HG03097 (cell line): Measurements from ENCODE around the gene FBXO42.
"Not testable (repeated sequence)": the region's sequence is repeated elsewhere in the genome, so short reads cannot be mapped to it uniquely, and the experiment has no call there.

Source experiments
- ATAC-seq: cut with Tn5 transposase; IDR thresholded peaks from one replicate; pipeline ENCODE4 v1.9.1; 2021; ENCODE audit not compliant: unreplicated experiment, low FRiP score

Gene FBXO42

DNA sequence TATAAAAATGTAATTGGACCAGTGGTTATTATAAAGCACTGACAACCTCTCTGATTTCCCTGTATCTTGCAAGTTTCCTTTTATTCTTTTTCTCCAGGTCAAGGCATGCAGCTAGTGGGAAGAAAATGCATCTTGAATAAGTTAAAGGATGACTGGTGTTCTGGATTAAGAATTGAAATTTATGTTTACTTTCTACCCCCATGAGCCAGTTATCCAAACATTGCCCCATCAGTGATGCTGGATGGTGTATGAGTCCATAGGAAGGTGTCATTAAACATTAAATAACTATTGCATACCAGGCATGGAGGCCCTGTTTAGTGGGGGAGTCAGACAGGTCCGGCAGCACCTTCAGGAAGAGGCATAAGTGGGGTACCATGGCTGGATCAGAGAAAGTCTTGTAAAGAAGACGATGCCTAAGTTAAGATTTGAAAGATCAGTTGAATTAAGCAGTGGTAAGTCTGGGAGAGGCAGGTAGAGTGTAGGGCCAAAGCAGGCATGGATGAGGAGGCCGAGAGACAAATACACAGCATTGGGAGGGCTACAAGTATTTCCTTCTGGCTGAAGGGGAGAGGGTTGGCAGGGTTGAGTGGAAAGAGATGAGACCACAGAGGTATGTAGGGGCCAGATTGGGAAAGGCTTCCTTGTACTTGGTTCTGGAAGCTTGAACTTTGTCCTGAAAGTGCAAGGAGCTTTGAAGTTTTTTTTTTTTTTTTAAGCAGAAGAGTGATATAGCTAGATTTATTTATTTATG is 20.4 kb upstream of the FBXO42 start:
- ATAC-seq, result no peak

DNA sequence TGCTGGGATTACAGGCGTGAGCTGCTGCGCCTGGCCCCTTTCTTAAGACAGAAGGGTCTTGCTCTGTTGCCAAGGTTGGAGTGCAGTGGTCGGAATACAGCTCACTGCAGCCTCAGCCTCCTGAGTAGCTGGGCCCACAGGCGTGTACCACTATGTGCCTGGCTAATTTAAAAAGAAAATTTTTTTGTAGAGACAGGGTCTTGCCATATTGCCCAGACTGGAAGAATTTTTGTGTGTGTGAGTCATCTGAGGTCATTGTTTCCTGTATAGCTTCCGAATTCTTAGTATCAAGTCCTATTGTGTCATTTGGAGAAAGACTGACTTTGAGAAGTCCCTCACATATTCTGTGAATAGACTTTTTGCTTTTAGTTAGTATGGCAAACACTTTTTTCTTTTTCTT is 19.4 kb upstream of the FBXO42 start:
- ATAC-seq, result no peak

DNA sequence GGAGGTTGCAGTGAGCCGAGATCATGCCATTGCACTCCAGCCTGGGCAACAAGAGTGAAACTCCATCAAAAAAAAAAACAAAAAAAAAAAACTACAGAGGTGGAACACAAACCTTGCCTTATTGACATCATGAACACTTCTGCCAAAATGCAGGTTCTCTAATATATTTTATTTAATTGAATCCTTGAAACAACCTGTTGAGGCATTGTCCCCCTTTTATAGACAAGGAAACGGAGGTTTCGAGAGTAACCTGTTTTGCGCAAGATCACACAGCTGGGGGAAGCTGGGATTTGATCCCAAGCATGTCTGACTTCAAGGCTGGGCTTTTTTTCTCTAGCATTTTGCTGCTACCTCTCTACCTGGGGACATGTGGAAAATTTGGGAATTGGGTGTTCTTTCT is 17.5 kb upstream of the FBXO42 start:
- no peak for ATAC-seq

DNA sequence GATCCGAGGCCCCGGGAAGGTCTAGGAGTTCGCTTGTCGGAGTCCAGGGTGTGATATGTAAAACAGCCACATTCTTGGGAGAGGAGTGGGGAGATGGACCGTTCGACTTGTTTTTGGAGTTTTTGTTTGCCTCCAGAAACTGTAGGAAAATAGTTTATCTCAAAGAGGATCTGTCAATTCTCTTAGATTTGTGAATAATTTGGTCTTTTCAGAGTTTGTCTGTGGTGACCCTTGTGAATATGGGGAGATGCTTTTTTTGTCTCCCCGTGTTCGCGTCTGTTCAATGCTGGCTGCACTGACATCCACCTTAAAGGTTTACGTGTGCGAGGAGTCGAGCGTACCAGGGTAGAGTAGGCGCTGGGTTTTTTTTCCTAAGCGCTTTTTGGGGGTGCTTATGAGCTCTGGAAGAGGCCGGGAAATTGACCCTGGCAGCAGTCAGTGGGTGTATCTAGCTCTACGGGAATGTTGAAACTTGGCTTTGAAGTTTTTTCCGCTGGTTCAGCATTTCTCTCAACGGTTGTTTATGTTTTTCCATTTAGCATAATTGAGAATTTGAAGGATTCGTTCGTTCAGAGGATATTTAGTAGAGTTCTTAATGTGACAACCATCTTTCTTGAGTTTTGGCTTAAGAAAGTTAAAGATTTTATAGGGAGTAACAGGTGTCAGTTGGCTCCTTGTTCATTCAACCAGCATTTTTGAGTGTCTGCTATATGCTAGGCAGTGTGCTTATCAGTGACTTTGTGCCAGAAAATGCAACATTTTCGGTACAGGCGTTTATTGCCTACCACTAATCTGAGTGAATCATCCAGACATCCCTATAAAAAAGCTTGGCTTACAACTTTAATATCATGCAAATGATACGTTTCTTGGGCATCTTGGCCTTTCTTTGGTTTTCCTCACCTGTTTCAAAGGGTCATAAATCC is 15.9 kb upstream of the FBXO42 start:
- ATAC-seq, result no peak

DNA sequence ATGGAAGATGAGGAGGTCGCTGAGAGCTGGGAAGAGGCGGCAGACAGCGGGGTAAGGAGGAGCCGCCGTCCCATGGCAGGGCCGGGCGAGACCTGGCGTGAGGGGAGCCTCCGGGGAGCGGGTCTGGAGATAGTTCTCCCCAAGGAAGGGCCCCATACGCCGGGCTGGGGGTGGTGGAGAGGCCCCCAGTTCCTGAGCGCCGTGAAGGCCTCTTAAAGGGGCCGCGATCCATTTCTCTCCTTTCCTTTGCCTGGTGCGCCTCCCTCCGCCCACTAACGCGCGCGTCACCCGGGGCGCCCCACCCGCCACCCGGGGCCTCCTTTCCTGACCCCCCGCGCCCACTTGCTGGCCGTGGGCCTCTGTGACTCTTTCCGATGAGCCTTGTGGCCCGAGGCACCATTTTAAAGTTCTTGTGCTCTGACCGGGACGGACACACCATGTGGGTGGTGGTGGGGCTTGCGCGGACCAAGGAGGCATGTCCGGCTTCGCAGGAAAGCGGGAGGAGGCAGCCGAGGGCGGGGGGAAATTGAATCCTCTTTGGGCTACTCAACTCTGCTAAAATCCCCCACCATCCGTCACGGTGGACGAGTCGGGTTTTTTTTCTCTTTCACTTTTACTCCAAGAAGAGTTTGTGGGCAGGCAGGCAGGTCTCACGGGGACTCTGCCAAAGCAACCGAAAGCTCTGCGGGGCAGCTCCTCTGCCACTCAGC is 15.1 kb upstream of the FBXO42 start:
- peak; percentile 52 for ATAC-seq

DNA sequence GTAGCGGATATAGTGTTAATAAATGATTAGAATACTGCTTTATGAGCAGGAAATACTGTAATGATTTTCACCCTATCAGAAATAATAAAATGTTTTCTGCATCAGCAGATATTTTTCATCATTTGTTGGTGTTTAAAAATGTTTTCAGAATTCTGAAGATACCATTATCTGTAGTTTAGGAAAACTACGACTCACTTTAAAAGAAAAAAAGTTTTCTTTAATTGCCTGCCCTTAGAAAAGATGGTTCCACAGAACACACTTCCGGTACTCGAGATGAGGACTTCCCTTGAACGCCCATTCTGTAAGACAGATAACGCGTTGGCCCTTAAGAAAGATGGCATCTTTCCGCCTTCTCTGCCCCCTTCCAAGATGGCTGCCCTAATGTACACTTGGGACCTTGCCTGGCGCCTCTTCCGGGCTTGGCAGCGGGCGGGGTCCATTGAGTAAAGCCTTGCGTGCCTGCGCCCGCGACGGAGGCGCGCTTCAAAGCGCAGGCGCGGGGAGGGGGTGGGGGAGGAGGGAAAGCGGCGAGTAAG is 14.5 kb upstream of the FBXO42 start, which contains the start of gene SZRD1:
SZRD1 (plus strand) TSS at position 521 of the 536 bp plus-strand sequence. CDS start 16 bp downstream, outside the sequence.
- peak; percentile 86 for ATAC-seq

DNA sequence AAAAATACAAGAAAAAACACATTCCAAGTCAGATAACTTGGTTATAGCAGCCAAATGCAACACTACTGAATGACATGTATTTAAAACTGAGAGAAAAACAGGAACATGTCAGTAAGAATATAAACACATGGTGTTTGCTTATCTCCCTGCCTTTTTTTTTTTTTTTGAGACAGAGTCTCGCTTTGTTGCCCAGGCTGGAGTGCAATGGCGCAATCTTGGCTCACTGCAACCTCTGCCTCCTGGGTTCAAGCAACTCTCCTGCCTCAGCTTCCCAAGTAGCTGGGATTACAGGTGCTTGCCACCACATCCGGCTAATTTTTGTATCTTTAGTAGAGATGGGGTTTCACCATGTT is 12.8 kb upstream of the FBXO42 start:
- ATAC-seq, result not testable (repeated sequence)

DNA sequence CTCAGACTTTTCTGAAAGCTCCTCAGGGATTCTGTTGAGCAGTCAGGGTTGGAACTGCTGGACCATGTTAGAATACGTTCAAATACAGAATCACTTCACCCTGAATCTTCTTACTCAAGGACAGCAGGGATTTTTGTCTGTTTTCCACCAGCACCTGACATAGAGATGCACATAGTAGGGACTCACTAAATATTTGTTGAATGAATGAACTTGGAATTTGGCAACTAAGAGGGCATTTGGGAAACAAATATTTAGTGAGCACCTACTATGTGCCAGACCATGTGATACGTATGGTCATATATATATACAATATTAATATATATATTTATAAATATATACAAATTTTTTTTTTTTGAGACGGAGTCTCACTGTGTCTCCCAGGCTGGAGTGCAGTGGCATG is 4.6 kb upstream of the FBXO42 start:
- no peak for ATAC-seq

DNA sequence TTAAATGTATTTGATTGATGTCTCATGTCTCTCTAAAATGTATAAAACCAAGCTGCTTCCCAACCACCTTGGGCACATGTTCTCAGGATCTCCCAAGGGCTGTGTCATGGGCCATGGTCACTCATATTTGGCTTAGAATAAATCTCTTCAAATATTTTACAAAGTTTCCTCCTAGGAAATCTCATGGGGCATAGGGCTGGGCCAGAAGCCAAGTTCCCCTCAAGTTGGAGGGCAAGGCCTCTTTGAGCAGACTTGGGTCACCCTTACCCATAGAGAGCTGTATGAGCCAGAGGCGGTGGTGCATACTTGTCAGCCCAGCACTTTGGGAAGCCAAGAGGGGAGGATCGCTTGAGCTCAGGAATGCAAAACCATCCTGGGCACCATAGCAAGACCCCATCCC is 2.3 kb upstream of the FBXO42 start:
- no peak for ATAC-seq

DNA sequence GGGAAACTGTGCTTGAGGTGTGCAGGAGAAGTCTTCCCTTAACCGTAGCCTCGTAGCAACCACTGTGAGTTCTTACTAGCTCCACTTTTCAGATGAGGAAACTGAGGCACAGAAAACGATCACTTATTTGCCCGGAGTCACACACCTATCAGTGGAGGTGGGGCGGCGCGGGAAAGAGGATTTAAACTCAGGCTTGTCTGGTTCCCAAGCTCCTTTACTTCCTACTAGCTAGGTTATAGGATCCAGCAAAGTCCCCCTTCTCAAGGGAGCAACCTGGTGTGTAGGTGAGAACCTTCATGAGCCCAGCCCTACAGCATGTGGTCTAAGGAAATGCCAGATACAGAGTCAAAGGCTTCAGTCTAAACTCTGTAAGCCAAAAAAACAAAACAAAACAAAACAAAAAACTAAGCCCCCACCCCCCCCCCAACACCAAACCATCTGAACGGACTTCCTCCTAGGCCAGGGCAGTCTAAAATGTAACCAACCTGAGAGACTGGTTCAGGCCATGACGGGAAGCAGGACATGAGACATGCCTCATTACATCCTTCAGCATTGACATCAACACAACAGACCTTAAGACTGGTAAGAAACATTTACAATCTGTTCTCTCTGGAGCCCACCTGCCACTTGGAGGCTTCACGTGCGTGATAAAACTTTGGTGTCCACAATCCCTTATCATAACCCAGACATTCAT is 709 bp upstream of the FBXO42 start:
- ATAC-seq, result no peak

DNA sequence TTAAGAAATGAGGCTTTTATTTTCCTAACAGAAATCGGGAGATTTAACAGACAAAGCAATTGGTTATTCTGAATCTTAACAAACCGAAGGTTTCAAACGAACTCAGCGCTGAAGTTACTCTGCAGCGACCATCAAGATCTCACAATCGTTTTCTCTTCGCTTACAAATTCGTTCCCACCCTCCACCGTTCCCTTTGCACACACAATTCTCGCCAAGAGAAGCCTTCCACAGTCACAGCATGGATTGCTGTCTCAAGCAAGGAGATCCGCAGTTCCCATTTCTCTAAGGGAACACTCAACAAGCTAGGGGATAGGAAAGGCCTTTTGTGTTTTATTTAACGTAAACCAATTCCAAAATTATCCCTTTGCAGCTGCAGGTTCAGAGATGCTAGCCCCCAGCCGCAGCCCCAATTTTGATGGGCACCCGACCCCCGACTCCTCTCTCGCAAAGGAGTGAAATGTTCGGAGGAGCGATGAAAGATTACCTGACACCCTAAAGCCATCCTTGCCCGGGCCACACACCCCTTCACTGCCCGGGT is 755 bp downstream of the FBXO42 start:
- no peak for ATAC-seq

DNA sequence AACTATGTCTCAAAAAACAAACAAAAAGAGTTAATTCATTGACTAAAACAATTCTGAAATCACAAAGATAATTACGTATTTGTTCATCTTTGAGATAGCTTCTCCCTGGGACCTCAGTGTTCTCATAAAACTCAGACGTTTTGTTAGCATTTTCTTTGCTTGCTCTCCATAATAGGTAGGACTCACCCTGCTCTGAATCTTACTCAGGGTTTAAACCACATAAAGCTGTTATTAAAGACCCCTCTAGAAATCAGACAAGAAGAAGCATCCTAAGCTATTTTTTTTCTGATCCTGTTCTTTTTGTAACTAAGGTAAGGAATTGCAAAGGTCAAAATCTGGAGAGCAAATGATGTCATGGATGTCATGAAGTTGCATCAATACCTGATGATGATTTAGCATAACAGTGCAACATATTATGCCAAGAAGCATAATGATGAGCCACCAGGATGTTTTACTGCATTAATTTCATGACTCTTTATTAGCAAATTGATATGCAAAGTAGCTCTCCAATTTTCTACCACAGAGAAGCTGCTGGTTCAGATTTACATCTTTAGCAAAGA is 2.4 kb downstream of the FBXO42 start:
- no peak for ATAC-seq

DNA sequence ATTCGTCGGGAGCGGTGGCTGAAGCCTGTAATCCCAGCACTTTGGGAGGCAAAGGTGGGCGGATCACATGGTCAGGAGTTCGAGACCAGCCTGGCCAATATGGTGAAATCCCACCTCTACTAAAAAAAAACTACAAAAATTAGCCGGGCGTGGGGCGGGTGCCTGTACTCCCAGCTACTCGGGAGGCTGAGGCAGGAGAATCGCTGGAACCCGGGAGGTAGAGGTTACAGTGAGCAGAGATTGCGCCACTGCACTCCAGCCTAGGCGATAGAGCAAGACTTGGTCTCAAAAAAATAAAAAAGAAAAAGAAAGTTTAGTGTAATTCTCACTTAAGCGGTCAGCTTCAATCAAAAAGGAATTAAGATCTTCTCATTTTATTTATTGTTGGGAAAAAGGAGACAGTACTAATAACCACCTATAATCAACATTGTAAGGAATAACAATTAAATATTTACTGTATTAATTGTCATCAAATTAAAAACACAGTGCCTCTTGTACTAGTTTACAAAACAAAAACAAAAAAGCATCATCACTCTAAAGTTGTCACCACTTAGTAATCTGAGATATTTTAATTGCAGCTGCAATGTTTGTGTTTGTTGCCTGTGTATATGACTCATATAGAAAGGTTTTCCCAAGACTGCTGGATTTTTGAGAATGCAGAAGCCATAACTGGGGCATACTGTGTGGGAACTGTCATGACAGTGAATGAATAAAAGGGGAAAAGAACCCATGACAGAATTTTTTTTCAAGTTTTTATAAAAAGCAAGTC is 3.7 kb downstream of the FBXO42 start:
- ATAC-seq, result no peak

DNA sequence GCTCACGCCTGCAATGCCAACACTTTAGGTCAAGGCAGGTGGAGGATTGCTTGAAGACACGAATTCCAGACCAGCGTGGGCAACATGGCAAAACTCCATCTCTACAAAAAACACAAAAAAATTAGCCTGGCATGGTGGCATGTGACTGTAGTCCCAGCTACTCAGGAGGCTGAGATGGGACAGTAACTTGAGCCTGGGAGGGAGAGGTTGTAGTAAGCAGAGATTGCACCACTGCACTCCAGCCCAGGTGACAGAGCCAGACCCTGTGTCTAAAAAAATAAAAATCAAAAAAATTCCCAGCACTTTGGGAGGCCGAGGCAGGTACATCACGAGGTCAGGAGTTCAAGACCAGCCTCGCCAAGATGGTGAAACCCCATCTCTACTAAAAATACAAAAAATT is 9.0 kb downstream of the FBXO42 start:
- ATAC-seq, result not testable (repeated sequence)

DNA sequence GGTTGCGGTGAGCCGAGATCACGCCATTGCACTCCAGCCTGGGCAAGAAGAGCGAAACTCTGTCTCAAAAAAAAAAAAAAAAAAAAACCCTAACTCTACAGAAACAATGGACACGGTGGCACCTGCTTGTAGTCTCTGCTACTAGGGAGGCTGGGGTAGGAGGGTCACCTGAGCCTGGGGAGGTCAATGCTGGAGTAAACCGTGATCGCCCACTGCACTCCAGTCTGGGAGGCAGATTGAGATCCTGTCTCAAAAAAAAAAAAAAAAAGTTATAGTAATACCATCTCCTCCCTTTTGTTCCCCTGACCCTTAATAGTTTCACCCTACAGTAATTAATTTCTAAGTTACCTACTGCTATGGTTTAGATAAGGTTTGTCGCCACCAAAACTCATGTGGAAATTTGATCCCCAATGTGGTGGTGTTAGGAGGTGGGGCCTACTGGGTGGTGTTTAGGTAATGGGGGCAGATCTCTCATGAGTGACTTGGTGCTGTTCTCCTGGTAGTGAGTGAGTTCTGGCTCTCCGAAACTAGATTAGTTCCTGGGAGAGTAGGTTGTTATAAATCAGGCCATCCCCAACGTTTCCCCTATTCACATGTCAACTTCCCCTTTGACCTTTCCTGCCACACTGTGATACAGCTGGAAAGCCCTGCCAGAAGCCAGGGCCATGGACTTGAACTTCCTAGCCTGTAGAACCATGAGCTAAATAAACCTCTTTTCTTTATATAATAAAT is 9.8 kb downstream of the FBXO42 start:
- no peak for ATAC-seq

DNA sequence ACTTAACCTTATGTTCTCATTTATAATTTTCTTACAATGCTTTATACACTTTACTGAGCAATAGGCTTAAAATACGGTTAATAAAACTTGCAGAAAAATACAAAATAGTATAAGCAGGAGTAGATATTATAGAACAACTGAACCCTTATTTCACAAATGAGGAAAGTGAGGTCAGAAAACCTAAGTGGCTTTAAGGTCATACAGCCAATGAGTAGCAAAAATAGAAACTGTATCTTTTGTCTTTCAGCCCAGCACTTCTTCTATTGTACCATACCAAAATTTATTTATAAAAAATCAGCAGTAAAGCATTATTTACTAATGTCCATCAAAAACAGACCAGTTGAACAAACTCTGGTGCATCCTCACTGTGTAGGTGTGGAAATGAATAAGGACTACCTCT is 11.6 kb downstream of the FBXO42 start:
- no peak for ATAC-seq

DNA sequence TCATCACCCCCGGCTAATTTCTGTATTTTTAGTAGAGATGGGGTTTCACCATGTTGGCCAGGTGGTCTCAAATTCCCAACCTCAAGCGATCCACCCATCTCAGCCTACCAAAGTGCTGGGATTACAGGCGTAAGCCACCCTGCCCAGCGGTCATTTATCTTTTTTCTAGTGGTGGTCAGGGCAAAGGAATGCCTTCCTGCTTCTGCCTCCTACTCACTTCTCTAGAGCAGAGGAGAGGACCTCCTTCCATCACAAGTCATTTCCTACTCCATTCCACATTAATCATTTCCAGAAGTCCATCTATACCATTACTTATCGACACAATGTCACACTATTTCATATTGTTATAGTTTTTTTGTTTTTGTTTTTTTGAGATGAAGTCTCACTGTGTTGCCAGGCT is 13.3 kb downstream of the FBXO42 start:
- no peak for ATAC-seq

DNA sequence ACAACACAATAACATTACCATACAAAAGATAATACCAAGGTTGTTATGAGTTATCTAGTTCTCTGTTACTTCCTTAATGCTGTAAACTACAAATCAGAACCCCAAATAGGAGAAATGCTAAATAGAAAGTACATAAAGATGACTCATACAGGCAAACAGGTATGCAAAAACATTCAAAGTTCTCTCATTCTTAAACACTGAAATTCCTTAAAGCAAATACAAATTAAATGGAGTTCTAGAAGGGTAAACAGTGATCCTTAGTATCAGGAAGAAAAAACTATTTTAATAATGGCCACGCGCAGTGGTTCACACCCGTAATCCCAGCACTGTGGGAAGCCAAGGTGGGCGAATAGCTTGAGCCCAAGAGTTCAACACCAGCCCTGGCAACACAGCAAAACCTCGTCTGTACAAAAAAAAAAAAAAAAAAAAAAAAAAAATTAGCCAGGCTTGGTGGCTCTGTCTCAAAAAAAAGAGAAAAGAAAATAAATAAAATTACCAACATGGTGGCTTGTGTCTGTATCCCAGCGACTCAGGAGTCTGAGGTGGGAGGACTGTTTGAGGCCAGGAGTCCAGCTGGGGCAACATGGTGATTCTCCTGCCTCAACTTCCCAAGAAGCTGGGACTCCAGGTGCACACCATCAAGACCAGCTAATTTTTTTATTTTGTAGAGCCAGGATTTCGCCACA is 17.5 kb downstream of the FBXO42 start:
- ATAC-seq, result no peak
